HL-60/S4 (cell line): Measurements from ENCODE around the gene PRPF8.

ENCODE experiments used
- in situ Hi-C: fragments of 300-500 bp; cut with MboI; formaldehyde crosslinking; loops from 2 replicates; pipeline ENCODE4 v1.14.3; 2022; ENCODE audit warnings: low sequenced_read_pairs

Gene PRPF8

GRCh38 chr17:1605681-1606351, 78.9 kb downstream of the PRPF8 start:
- in situ Hi-C loops, result no loop called here

- in situ Hi-C loops, result no loop called here
Observed at GRCh38 chr17:1604831-1605528, 79.7 kb downstream of the PRPF8 start.

- in situ Hi-C loops, result no loop called here
Observed at GRCh38 chr17:1601571-1601970, 83.1 kb downstream of the PRPF8 start.
